ENCODE data around the gene CIAO3.

Gene CIAO3

GRCh38 chr16:734208-734980 is 6.4 kb downstream of the CIAO3 start:
- Histone ChIP-seq H3K23ac (ENCODE audit: low read length) (no peak overlapping the region), H3K79me1 (ENCODE audit: low read length) (no peaks in the 10 kb centered on the region), H3K4me1 (ENCODE audit: control insufficient read depth in 1 of 2, insufficient read depth in 2 of 2, low read length in 2 of 2) (no peaks in the 10 kb centered on the region), H3K9ac (ENCODE audit: low read length) (no peak overlapping the region), H3K18ac (ENCODE audit: low read length) (no peak overlapping the region), H3K4ac (ENCODE audit: low read depth, low read length) (no peak overlapping the region), H3K36me3 (ENCODE audit: control insufficient read depth in 1 of 2, insufficient read depth in 2 of 2, low read length in 2 of 2) (peaks cover 49 to 60% of the 10 kb centered on the region in 2 experiments), H3K79me2 (ENCODE audit: control insufficient read depth, insufficient read depth, low read length, poor library complexity) (no peaks in the 10 kb centered on the region), H3K4me3 (ENCODE audit: low read depth, low read length) (no peak overlapping the region), H4K8ac (ENCODE audit: low read depth, low read length) (no peak overlapping the region), H2BK5ac (ENCODE audit: low read depth, low read length, poor library complexity) (no peak overlapping the region), H3K4me2 (ENCODE audit: low read length) (no peak overlapping the region), H2AK5ac (ENCODE audit: low read length) (no peak overlapping the region), H3K27ac (ENCODE audit: low read depth, low read length) (no peak overlapping the region), H4K12ac (ENCODE audit: low read depth, low read length) (no peak overlapping the region), H3K27me3 (ENCODE audit: insufficient read depth, low read length) (no peaks in the 10 kb centered on the region), H2BK12ac (ENCODE audit: low read length) (no peak overlapping the region), H2AFZ (ENCODE audit: insufficient read depth, low read length, poor library complexity) (no peak overlapping the region), H2BK120ac (ENCODE audit: insufficient read depth, low read length, poor library complexity) (no peak overlapping the region), H3K14ac (ENCODE audit: low read length) (no peak overlapping the region), H3K9me3 (ENCODE audit: insufficient read depth, low read depth, low read length) (no peaks in the 10 kb centered on the region), H4K91ac (ENCODE audit: low read depth, low read length) (no peak overlapping the region)
- DNase-seq: no peak
- WGBS (ENCODE audit: extremely low coverage, insufficient coverage, insufficient read length): no CpG with 5 or more reads among the region's 49 CpGs

GRCh38 chr16:733382-734207 is 7.2 kb downstream of the CIAO3 start:
- Histone ChIP-seq H3K18ac (ENCODE audit: low read length) (no peak overlapping the region), H3K9me3 (ENCODE audit: insufficient read depth, low read depth, low read length) (no peaks in the 10 kb centered on the region), H2AK5ac (ENCODE audit: low read length) (no peak overlapping the region), H2BK5ac (ENCODE audit: low read depth, low read length, poor library complexity) (no peak overlapping the region), H4K8ac (ENCODE audit: low read depth, low read length) (no peak overlapping the region), H3K4me2 (ENCODE audit: low read length) (no peak overlapping the region), H3K36me3 (ENCODE audit: control insufficient read depth in 1 of 2, insufficient read depth in 2 of 2, low read length in 2 of 2) (peaks cover 49 to 60% of the 10 kb centered on the region in 2 experiments), H3K4me1 (ENCODE audit: control insufficient read depth in 1 of 2, insufficient read depth in 2 of 2, low read length in 2 of 2) (peaks cover under 1% of the 10 kb centered on the region in 2 experiments), H2BK120ac (ENCODE audit: insufficient read depth, low read length, poor library complexity) (no peak overlapping the region), H3K23ac (ENCODE audit: low read length) (no peak overlapping the region), H3K27ac (ENCODE audit: low read depth, low read length) (no peak overlapping the region), H4K91ac (ENCODE audit: low read depth, low read length) (no peak overlapping the region), H3K79me1 (ENCODE audit: low read length) (peaks cover under 1% of the 10 kb centered on the region), H3K4me3 (ENCODE audit: low read depth, low read length) (no peak overlapping the region), H3K4ac (ENCODE audit: low read depth, low read length) (no peak overlapping the region), H2AFZ (ENCODE audit: insufficient read depth, low read length, poor library complexity) (no peak overlapping the region), H2BK12ac (ENCODE audit: low read length) (no peak overlapping the region), H3K14ac (ENCODE audit: low read length) (no peak overlapping the region), H3K27me3 (ENCODE audit: insufficient read depth, low read length) (no peaks in the 10 kb centered on the region), H3K9ac (ENCODE audit: low read length) (no peak overlapping the region), H4K12ac (ENCODE audit: low read depth, low read length) (no peak overlapping the region), H3K79me2 (ENCODE audit: control insufficient read depth, insufficient read depth, low read length, poor library complexity) (no peaks in the 10 kb centered on the region)
- WGBS (ENCODE audit: extremely low coverage, insufficient coverage, insufficient read length): no CpG with 5 or more reads among the region's 34 CpGs
- DNase-seq: peak in 1 of 2 donors; percentile 50

- Histone ChIP-seq H3K27me3 (ENCODE audit: insufficient read depth, low read length) (no peaks in the 10 kb centered on the region), H4K12ac (ENCODE audit: low read depth, low read length) (no peak overlapping the region), H3K79me1 (ENCODE audit: low read length) (peaks cover 3% of the 10 kb centered on the region), H3K14ac (ENCODE audit: low read length) (no peak overlapping the region), H3K9me3 (ENCODE audit: insufficient read depth, low read depth, low read length) (no peaks in the 10 kb centered on the region), H4K91ac (ENCODE audit: low read depth, low read length) (no peak overlapping the region), H3K4me1 (ENCODE audit: control insufficient read depth in 1 of 2, insufficient read depth in 2 of 2, low read length in 2 of 2) (peaks cover 3% of the 10 kb centered on the region in 2 experiments), H3K23ac (ENCODE audit: low read length) (no peak overlapping the region), H2BK12ac (ENCODE audit: low read length) (no peak overlapping the region), H3K4me2 (ENCODE audit: low read length) (no peak overlapping the region), H3K9ac (ENCODE audit: low read length) (no peak overlapping the region), H3K4me3 (ENCODE audit: low read depth, low read length) (no peak overlapping the region), H2AFZ (ENCODE audit: insufficient read depth, low read length, poor library complexity) (no peak overlapping the region), H2AK5ac (ENCODE audit: low read length) (no peak overlapping the region), H3K4ac (ENCODE audit: low read depth, low read length) (no peak overlapping the region), H4K8ac (ENCODE audit: low read depth, low read length) (no peak overlapping the region), H3K79me2 (ENCODE audit: control insufficient read depth, insufficient read depth, low read length, poor library complexity) (no peaks in the 10 kb centered on the region), H3K18ac (ENCODE audit: low read length) (no peak overlapping the region), H3K36me3 (ENCODE audit: control insufficient read depth in 1 of 2, insufficient read depth in 2 of 2, low read length in 2 of 2) (peaks cover 49 to 58% of the 10 kb centered on the region in 2 experiments), H2BK120ac (ENCODE audit: insufficient read depth, low read length, poor library complexity) (no peak overlapping the region), H3K27ac (ENCODE audit: low read depth, low read length) (no peak overlapping the region), H2BK5ac (ENCODE audit: low read depth, low read length, poor library complexity) (no peak overlapping the region)
- WGBS (ENCODE audit: extremely low coverage, insufficient coverage, insufficient read length): no CpG with 5 or more reads among the region's 13 CpGs
- DNase-seq: no peak
These were observed 7.9 kb downstream of the CIAO3 start for GRCh38 chr16:732936-733335.

GRCh38 chr16:732332-732731 is 8.5 kb downstream of the CIAO3 start:
- no peaks in the 10 kb centered on the region for H3K79me2 ChIP-seq (ENCODE audit: control insufficient read depth, insufficient read depth, low read length, poor library complexity)
- no peak overlapping the region for H3K18ac ChIP-seq (ENCODE audit: low read length)
- H2BK5ac ChIP-seq (ENCODE audit: low read depth, low read length, poor library complexity): no peak overlapping the region
- no peak overlapping the region for H2BK12ac ChIP-seq (ENCODE audit: low read length)
- peaks cover 3% of the 10 kb centered on the region for H3K79me1 ChIP-seq (ENCODE audit: low read length)
- peaks cover 46 to 58% of the 10 kb centered on the region in 2 experiments for H3K36me3 ChIP-seq (ENCODE audit: control insufficient read depth in 1 of 2, insufficient read depth in 2 of 2, low read length in 2 of 2)
- no peak overlapping the region for H3K23ac ChIP-seq (ENCODE audit: low read length)
- H2AFZ ChIP-seq (ENCODE audit: insufficient read depth, low read length, poor library complexity): no peak overlapping the region
- H3K27me3 ChIP-seq (ENCODE audit: insufficient read depth, low read length): peaks cover 5% of the 10 kb centered on the region
- WGBS (ENCODE audit: extremely low coverage, insufficient coverage, insufficient read length): no CpG with 5 or more reads among the region's 12 CpGs
- H3K9me3 ChIP-seq (ENCODE audit: insufficient read depth, low read depth, low read length): no peaks in the 10 kb centered on the region
- H3K14ac ChIP-seq (ENCODE audit: low read length): no peak overlapping the region
- no peak overlapping the region for H4K8ac ChIP-seq (ENCODE audit: low read depth, low read length)
- H4K91ac ChIP-seq (ENCODE audit: low read depth, low read length): no peak overlapping the region
- DNase-seq: no peak
- no peak overlapping the region for H2BK120ac ChIP-seq (ENCODE audit: insufficient read depth, low read length, poor library complexity)
- no peak overlapping the region for H3K4me2 ChIP-seq (ENCODE audit: low read length)
- H3K9ac ChIP-seq (ENCODE audit: low read length): no peak overlapping the region
- H3K27ac ChIP-seq (ENCODE audit: low read depth, low read length): no peak overlapping the region
- no peak overlapping the region for H2AK5ac ChIP-seq (ENCODE audit: low read length)
- H3K4me3 ChIP-seq (ENCODE audit: low read depth, low read length): no peak overlapping the region
- no peak overlapping the region for H4K12ac ChIP-seq (ENCODE audit: low read depth, low read length)
- peaks cover 7 to 9% of the 10 kb centered on the region in 2 experiments for H3K4me1 ChIP-seq (ENCODE audit: control insufficient read depth in 1 of 2, insufficient read depth in 2 of 2, low read length in 2 of 2)
- no peak overlapping the region for H3K4ac ChIP-seq (ENCODE audit: low read depth, low read length)

Measured in trophoblast cell (in vitro differentiated cells and primary cell).